GM20431 (cell line): Measurements from ENCODE around the gene TPSB2.

Experiments used
- in situ Hi-C: fragments of 300-500 bp; cut with MseI, MboI; formaldehyde crosslinking; loops from one replicate; pipeline ENCODE4 v1.15.0; 2020; ENCODE audit warnings: low sequenced_read_pairs; ENCODE audit not compliant: unreplicated experiment

TPSB2 gene

GRCh38 chr16:1222553-1223354 is 7.2 kb downstream of the TPSB2 start:
- in situ Hi-C loops, result no loop called here

GRCh38 chr16:1221628-1222552 is 8.1 kb downstream of the TPSB2 start:
- in situ Hi-C loops, result no loop called here

GRCh38 chr16:1220841-1221627 is 8.9 kb downstream of the TPSB2 start:
- in situ Hi-C loops, result no loop called here

GRCh38 chr16:1220098-1220728 is 9.8 kb downstream of the TPSB2 start:
- in situ Hi-C loops, result no loop called here

- in situ Hi-C loops, result no loop called here
These were observed 10.9 kb downstream of the TPSB2 start for GRCh38 chr16:1218930-1219611.

- in situ Hi-C loops, result no loop called here
These were observed 11.7 kb downstream of the TPSB2 start for GRCh38 chr16:1218061-1218929.

- in situ Hi-C loops, result no loop called here
These were observed 12.5 kb downstream of the TPSB2 start for GRCh38 chr16:1217526-1217925.

- in situ Hi-C loops, result no loop called here
These were observed 13.1 kb downstream of the TPSB2 start for GRCh38 chr16:1216681-1217400.

GRCh38 chr16:1216296-1216619 is 13.7 kb downstream of the TPSB2 start:
- in situ Hi-C loops, result no loop called here

- in situ Hi-C loops, result no loop called here
These were observed 14.2 kb downstream of the TPSB2 start for GRCh38 chr16:1215574-1216295.

- in situ Hi-C loops, result no loop called here
These were observed 15.3 kb downstream of the TPSB2 start for GRCh38 chr16:1214719-1215118.

GRCh38 chr16:1213796-1214372 is 16.1 kb downstream of the TPSB2 start:
- in situ Hi-C loops, result no loop called here

- in situ Hi-C loops, result no loop called here
These were observed 16.8 kb downstream of the TPSB2 start for GRCh38 chr16:1213231-1213630.

- in situ Hi-C loops, result no loop called here
These were observed 17.3 kb downstream of the TPSB2 start for GRCh38 chr16:1212616-1213194.

- in situ Hi-C loops, result no loop called here
These were observed 18.3 kb downstream of the TPSB2 start for GRCh38 chr16:1211451-1212268.

- in situ Hi-C loops, result no loop called here
These were observed 19.5 kb downstream of the TPSB2 start for GRCh38 chr16:1210461-1210860.
